Type B pancreatic cell (in vitro differentiated cells): Measurements from ENCODE around the gene POLR3B. TPM values are rescaled to one million over a fixed set of nuclear protein-coding genes. Genes with fewer than 3 reads are reported as not detected.

ENCODE experiments used
- DNase-seq: peaks from one replicate; pipeline ENCODE4 v3.0.0; 2021; ENCODE audit warnings: mixed read lengths; ENCODE audit not compliant: unreplicated experiment; ENCODE audit errors: extremely low spot score
- H3K27ac Mint-ChIP-seq: 2 replicates; pipeline ENCODE4 v1.8.0; 2021; ENCODE audit warnings: mild to moderate bottlenecking, mixed read lengths
- H3K27me3 Mint-ChIP-seq: 2 replicates; pipeline ENCODE4 v1.8.0; 2021; ENCODE audit warnings: mixed read lengths
- H3K36me3 Mint-ChIP-seq: 2 replicates; pipeline ENCODE4 v1.8.0; 2021; ENCODE audit warnings: mixed read lengths
- H3K4me1 Mint-ChIP-seq: one replicate; pipeline ENCODE4 v1.8.0; 2021; ENCODE audit warnings: mixed read lengths; ENCODE audit not compliant: unreplicated experiment
- H3K4me3 Mint-ChIP-seq: 2 replicates; pipeline ENCODE4 v1.8.0; 2021; ENCODE audit warnings: mild to moderate bottlenecking, mixed read lengths
- H3K9me3 Mint-ChIP-seq: 2 replicates; pipeline ENCODE4 v1.8.0; 2021; ENCODE audit warnings: mixed read lengths
- long read RNA-seq: library from polyadenylated mRNA; unstranded; transcript quantifications from one replicate; pipeline ENCODE4 v2.0.0, GENCODE V29; 2020
- total RNA-seq: library from RNA; stranded (reverse); gene quantifications from 2 replicates; pipeline ENCODE4 v1.2.1, GENCODE V29; 2021; ENCODE audit warnings: low replicate concordance
- TF ChIP-seq, protein P1 (sequence below): fragments of 200-600 bp; sonication (generic); conservative IDR thresholded peaks from 2 replicates; pipeline ENCODE4 v1.5.0; 2021; ENCODE audit warnings: antibody characterized with exemption, mild to moderate bottlenecking

The POLR3B gene
- 13.6 and 14.5 TPM in 2 replicates for total RNA-seq
- long read RNA-seq, full-length matches to known transcripts = 12 of 30 reads
- long read RNA-seq, partial matches to known transcripts = 15 of 30 reads
- long read RNA-seq, other reads (novel, unspliced or antisense) = 3 of 30 reads

GRCh38 chr12:106357549-106358395, at the start of gene POLR3B:
POLR3B (plus strand) TSS chr12:106357748; CDS start chr12:106357880, 132 bp downstream.
- no peaks in the 10 kb centered on the region for H3K27me3 Mint-ChIP-seq
- DNase-seq = peak; percentile 96
- H3K4me1 Mint-ChIP-seq = peaks cover 11% of the 10 kb centered on the region
- H3K4me3 Mint-ChIP-seq = peak within 1 kb of the TSS; percentile 92
- H3K9me3 Mint-ChIP-seq = no peaks in the 10 kb centered on the region
- H3K36me3 Mint-ChIP-seq = no peaks in the 10 kb centered on the region
- TF ChIP-seq, protein P1, sequence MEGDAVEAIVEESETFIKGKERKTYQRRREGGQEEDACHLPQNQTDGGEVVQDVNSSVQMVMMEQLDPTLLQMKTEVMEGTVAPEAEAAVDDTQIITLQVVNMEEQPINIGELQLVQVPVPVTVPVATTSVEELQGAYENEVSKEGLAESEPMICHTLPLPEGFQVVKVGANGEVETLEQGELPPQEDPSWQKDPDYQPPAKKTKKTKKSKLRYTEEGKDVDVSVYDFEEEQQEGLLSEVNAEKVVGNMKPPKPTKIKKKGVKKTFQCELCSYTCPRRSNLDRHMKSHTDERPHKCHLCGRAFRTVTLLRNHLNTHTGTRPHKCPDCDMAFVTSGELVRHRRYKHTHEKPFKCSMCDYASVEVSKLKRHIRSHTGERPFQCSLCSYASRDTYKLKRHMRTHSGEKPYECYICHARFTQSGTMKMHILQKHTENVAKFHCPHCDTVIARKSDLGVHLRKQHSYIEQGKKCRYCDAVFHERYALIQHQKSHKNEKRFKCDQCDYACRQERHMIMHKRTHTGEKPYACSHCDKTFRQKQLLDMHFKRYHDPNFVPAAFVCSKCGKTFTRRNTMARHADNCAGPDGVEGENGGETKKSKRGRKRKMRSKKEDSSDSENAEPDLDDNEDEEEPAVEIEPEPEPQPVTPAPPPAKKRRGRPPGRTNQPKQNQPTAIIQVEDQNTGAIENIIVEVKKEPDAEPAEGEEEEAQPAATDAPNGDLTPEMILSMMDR = peak; percentile 94
- peak within 1 kb of the TSS; percentile 98 for H3K27ac Mint-ChIP-seq

DNA sequence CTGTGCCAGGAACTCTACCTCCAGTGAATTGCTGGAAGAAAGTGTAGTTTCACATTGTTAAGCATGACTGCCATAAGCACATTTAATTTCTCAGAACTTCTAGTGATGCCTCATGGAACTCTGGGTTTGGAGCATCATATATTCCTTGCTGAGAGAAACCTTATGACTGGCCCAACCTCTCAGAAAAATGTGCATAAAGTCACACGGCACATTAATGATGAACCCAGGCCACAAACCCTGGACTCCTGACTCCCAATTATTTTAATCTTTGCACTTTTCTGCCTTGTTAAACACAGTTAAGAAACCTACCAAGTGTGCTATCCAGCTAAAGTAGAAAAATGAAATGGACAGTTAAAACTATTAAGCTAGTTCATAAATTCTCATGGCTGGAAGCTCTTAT, 49.4 kb upstream of the POLR3B start:
- H3K9me3 Mint-ChIP-seq = no peaks in the 10 kb centered on the region
- peaks cover 26% of the 10 kb centered on the region for H3K4me1 Mint-ChIP-seq
- H3K36me3 Mint-ChIP-seq = peaks cover 3% of the 10 kb centered on the region
- TF ChIP-seq, protein P1 = no peak
- no peak overlapping the region for H3K27ac Mint-ChIP-seq
- H3K27me3 Mint-ChIP-seq = no peaks in the 10 kb centered on the region
- no peak for DNase-seq
- no peak overlapping the region for H3K4me3 Mint-ChIP-seq

DNA sequence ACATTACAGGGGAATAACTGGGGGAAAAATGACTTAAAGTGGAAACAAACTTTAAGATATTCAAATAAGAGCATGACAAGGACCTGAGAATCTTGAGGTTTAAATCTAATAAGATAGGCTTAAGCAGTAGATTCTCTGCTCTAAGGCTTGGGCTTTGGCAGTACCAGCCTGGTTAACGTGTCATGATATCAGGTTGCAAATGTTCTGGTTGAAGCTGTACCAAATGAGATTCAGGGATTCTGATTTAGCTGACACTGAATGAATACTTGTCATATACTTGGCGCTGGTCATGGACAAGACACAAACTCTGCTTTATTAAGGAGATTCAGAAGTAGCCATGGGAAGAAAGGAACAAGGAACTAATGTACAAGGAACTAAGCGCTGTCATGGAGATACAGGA, 48.9 kb upstream of the POLR3B start:
- H3K4me1 Mint-ChIP-seq = peaks cover 26% of the 10 kb centered on the region
- H3K4me3 Mint-ChIP-seq = no peak overlapping the region
- DNase-seq = no peak
- TF ChIP-seq, protein P1 = no peak
- peaks cover 3% of the 10 kb centered on the region for H3K36me3 Mint-ChIP-seq
- no peaks in the 10 kb centered on the region for H3K9me3 Mint-ChIP-seq
- H3K27me3 Mint-ChIP-seq = no peaks in the 10 kb centered on the region
- no peak overlapping the region for H3K27ac Mint-ChIP-seq

- Mint-ChIP-seq H3K36me3 (peaks cover 3% of the 10 kb centered on the region), H3K27me3 (no peaks in the 10 kb centered on the region), H3K27ac (no peak overlapping the region), H3K4me1 (peaks cover 18% of the 10 kb centered on the region), H3K4me3 (no peak overlapping the region), H3K9me3 (no peaks in the 10 kb centered on the region)
- DNase-seq = no peak
- TF ChIP-seq, protein P1 = no peak
These were observed 47.7 kb upstream of the POLR3B start for GRCh38 chr12:106309671-106310505.

DNA sequence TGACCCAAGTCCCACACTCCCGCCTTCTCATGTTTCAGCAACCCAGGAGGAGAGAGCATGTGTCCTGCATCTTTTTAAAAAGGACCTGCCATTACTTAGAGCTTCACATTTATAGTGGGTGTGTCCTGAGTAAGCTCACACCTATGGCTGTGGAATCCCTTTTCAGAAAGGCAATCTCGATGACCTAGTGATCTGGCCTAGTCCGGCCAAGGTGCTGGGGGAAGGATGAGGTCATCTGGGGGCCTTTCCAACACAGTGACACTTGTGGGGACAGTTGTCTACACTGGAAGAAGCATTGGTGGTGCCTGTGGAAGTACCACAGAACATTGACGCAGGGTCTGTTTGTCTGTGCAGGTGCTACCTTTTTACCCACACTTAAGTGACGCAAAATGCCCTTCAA, 46.9 kb upstream of the POLR3B start:
- peaks cover 9% of the 10 kb centered on the region for H3K36me3 Mint-ChIP-seq
- no peaks in the 10 kb centered on the region for H3K9me3 Mint-ChIP-seq
- no peak for DNase-seq
- H3K4me3 Mint-ChIP-seq = no peak overlapping the region
- TF ChIP-seq, protein P1 = no peak
- no peaks in the 10 kb centered on the region for H3K27me3 Mint-ChIP-seq
- H3K4me1 Mint-ChIP-seq = peaks cover 18% of the 10 kb centered on the region
- no peak overlapping the region for H3K27ac Mint-ChIP-seq
